BJ (cell line): Measurements from ENCODE around the gene MYH6. TPM values are rescaled to one million over a fixed set of nuclear protein-coding genes. Genes with fewer than 3 reads are reported as not detected.

Source experiments
- CTCF ChIA-PET: fragments of 350-600 bp; formaldehyde crosslinking; extraction: SDS; loops from one replicate; lab custom pipeline; 2021; ENCODE audit warnings: antibody characterized with exemption, inconsistent platforms; lab: Yijun Ruan, JAX
- POLR2A ChIA-PET: fragments of 300-600 bp; sonication (Branson Sonifier 250); formaldehyde crosslinking; extraction: SDS; loops from one replicate; lab custom pipeline; 2021; ENCODE audit warnings: antibody characterized with exemption; lab: Charles Lee
- DNase-seq: peaks from one replicate; pipeline ENCODE4 v3.0.0-alpha.2; 2011; ENCODE audit warnings: low read depth
- H3K27me3 ChIP-seq: 2 replicates; pipeline ENCODE4 v1.6.0; 2011; ENCODE audit warnings: low read length; ENCODE audit not compliant: control insufficient read depth, insufficient read depth
- H3K36me3 ChIP-seq: 2 replicates; pipeline ENCODE4 v1.5.1; 2011; ENCODE audit warnings: low read length; ENCODE audit not compliant: control insufficient read depth, insufficient read depth
- H3K4me3 ChIP-seq: 2 replicates; pipeline ENCODE4 v1.5.1; 2011; ENCODE audit warnings: low read depth, mild to moderate bottlenecking, control low read depth, low read length
- CTCF ChIP-seq: IDR thresholded peaks from 2 replicates; pipeline ENCODE4 v1.5.1; 2011; ENCODE audit warnings: low read depth, mild to moderate bottlenecking, control low read depth, inconsistent platforms, low read length, moderate library complexity; ENCODE audit not compliant: insufficient read depth
- polyA plus RNA-seq: library from polyadenylated mRNA; depleted of rRNA; stranded (reverse); fragments of >200 nt; gene quantifications from 2 replicates; pipeline ENCODE4 v1.2.3, GENCODE V29; 2011

The MYH6 gene
- polyA plus RNA-seq, 1 experiment = not detected

DNA sequence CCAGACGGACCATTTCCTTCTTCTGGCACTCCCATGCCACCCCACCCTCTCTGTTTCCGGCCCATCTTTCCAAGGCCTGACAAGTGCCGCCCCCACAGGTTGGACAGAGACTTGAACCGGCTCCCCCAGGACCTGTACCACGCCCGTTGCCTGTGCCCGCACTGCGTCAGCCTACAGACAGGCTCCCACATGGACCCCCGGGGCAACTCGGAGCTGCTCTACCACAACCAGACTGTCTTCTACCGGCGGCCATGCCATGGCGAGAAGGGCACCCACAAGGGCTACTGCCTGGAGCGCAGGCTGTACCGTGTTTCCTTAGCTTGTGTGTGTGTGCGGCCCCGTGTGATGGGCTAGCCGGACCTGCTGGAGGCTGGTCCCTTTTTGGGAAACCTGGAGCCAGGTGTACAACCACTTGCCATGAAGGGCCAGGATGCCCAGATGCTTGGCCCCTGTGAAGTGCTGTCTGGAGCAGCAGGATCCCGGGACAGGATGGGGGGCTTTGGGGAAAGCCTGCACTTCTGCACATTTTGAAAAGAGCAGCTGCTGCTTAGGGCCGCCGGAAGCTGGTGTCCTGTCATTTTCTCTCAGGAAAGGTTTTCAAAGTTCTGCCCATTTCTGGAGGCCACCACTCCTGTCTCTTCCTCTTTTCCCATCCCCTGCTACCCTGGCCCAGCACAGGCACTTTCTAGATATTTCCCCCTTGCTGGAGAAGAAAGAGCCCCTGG is 32.4 kb downstream of the MYH6 start:
- no peak for DNase-seq
- H3K36me3 ChIP-seq = no peaks in the 10 kb centered on the region
- H3K4me3 ChIP-seq = no peak overlapping the region
- POLR2A ChIA-PET = no interaction called here
- peaks cover 10% of the 10 kb centered on the region for H3K27me3 ChIP-seq
- CTCF ChIA-PET = interaction anchor here (1.2 to 8.1 kb wide), 3 partner anchors 8 to 49 kb away, joined by 3 to 132 read pairs (median 6); no protein-coding TSS in a partner anchor
- no peak for TF ChIP-seq CTCF

- CTCF ChIA-PET = no interaction called here
- POLR2A ChIA-PET = no interaction called here
These were observed 35.0 kb downstream of the MYH6 start for GRCh38 chr14:23373041-23373440.

DNA sequence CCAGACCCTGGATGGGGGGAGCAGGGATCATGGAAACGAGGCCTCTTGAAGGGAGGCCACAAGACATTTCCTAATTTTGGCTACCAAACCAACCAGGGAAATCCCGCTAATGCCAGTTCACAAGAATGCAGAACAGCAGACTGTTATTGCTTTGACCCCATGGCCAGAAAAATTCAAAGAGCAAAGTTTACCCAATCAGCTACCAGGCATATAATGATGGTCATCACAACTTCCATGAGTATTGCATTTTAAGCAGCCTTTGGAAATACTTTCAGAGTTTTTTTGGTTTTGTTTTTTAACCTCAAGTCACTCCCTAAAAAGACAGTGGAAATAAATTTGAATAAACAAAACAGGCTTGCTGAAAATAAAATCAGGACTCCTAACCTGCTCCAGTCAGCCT is 35.6 kb downstream of the MYH6 start, which contains the start of gene IL25:
TSS of gene IL25 (plus strand) at position 301 of the 400 bp plus-strand sequence.
- no peak within 1 kb of the TSS for H3K4me3 ChIP-seq
- ChIA-PET CTCF (interaction anchor here (1.2 kb wide), 1 partner anchor 20 kb away, joined by 3 read pairs; the partner anchor contains the start of gene SLC22A17), POLR2A (no interaction called here)
- H3K36me3 ChIP-seq = no peaks in the 10 kb centered on the region
- DNase-seq = no peak
- peaks cover 14% of the 10 kb centered on the region for H3K27me3 ChIP-seq
- no peak for TF ChIP-seq CTCF

More at GRCh38 chr14:23373041-23373440, 35.0 kb downstream of the MYH6 start:
- Histone ChIP-seq H3K4me3 (no peak overlapping the region), H3K36me3 (no peaks in the 10 kb centered on the region), H3K27me3 (peaks cover 12% of the 10 kb centered on the region)
- no peak for DNase-seq
- TF ChIP-seq CTCF = no peak

DNA sequence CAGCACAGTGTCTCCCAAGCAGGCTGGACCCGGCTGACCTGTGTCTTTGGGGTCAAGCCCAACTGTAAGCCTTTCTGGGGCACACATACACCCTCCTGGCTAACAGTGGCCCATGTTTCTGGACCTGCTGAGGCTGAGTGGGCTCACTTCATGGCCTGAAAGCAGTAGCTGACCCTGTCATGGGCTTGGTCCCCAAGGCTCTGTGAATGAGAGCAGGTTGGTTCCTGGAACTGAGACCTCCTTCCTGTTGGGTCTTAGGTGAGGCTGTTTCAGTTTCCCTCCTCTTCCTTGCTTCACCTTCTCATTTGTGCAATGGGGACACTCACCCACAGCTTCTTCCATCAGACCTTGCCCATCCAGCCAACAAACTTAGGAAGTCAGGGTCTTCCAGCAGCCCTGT is 36.2 kb downstream of the MYH6 start:
- TF ChIP-seq CTCF = no peak
- DNase-seq = no peak
- Histone ChIP-seq H3K27me3 (peaks cover 12% of the 10 kb centered on the region), H3K36me3 (no peaks in the 10 kb centered on the region), H3K4me3 (no peak overlapping the region)
- ChIA-PET POLR2A (no interaction called here), CTCF (interaction anchor here (1.2 kb wide), 1 partner anchor 19 kb away, joined by 3 read pairs; the partner anchor contains the start of gene SLC22A17)

- DNase-seq = no peak
- CTCF ChIA-PET = interaction anchor here (0.6 to 4.5 kb wide), 4 partner anchors 9 to 29 kb away, joined by 3 to 41 read pairs (median 3); no protein-coding TSS in a partner anchor
- Histone ChIP-seq H3K4me3 (no peak overlapping the region), H3K36me3 (no peaks in the 10 kb centered on the region), H3K27me3 (peaks cover 12% of the 10 kb centered on the region)
- POLR2A ChIA-PET = no interaction called here
- no peak for TF ChIP-seq CTCF
These were observed 37.9 kb downstream of the MYH6 start for GRCh38 chr14:23370221-23370620.
